HG02938 (cell line): ENCODE measurements around the gene LAMB1.
"Not testable (repeated sequence)": the region's sequence is repeated elsewhere in the genome, so short reads cannot be mapped to it uniquely, and the experiment has no call there.

Experiments
- ATAC-seq: cut with Tn5 transposase; IDR thresholded peaks from one replicate; pipeline ENCODE4 v1.9.1; 2021; ENCODE audit warnings: mild to moderate bottlenecking, moderate library complexity; ENCODE audit not compliant: unreplicated experiment

LAMB1 gene

DNA sequence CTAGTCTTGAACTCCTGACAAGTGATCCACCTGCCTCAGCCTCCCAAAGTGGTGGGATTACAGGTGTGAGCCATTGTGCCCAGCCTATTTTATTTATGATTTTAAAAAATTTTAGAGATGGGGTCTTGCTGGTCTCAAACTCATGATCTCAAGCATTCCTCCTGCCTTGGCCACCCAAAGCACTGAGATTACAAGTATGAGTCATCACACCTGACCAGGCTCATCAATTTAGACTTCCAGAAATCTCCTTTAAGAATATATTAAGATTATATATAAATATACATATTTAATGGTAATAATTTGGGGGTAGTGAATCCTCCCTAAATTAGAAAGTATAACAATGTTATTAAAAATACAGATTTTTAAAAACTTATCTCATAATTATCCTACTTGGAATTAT, 29.1 kb downstream of the LAMB1 start:
- no peak for ATAC-seq

DNA sequence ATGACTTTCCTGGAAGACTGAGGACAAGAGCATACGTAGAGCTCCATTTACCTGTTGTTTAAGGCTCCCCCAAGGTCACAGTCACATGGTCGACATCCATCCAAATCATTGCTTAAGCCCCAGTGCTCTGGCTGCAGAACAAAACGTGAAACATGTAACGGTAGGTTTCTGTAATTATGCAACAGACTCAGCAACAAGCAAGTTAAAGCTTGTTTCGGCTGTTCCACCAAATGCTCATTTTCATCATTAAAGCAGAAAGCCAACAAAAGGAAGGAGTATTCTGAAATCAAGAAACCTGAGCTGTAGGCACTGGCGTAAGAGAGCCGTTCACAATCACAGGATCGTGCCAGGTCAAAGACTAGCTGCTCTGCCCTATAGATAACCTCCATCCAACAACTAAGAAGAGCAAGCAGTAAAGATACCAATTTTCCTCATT, 30.0 kb downstream of the LAMB1 start:
- no peak for ATAC-seq

DNA sequence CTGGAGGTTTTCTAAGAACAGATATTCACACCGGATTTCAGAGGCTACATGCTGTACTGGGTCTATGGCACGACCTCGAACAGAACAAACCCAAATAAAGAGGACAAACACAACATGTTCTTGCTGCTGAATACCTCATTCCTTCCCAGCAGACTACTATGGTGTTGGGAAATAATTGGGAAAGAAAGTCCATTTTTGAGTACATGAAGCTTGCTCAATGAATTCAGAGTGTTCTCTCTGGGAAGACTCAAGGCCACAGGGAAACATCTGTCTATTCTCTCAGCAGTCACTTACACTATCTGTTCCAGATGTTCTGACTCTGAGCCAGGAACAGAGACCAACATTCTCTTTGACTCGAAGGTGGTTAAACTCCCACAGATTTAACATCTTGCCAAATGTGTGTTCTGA, 30.9 kb downstream of the LAMB1 start:
- no peak for ATAC-seq

DNA sequence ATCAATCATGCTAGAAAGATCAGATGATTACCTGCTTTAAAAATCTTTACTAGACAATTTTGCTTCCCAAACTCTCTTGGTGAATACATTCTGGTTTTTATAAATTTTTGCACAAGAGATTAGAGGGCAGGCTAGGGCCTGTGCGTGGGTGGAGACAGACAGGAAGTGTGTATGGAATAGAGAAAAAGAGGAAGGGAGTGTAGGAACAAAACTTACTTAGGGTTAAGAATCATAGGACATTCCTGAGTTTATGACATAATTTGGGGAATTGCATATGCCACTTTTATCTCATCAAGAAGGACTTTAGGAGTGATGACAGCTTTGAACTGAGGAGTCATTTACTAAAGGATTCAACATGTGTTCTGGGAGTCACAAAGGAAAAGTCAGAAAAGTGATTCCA, 31.3 kb downstream of the LAMB1 start:
- ATAC-seq = no peak

DNA sequence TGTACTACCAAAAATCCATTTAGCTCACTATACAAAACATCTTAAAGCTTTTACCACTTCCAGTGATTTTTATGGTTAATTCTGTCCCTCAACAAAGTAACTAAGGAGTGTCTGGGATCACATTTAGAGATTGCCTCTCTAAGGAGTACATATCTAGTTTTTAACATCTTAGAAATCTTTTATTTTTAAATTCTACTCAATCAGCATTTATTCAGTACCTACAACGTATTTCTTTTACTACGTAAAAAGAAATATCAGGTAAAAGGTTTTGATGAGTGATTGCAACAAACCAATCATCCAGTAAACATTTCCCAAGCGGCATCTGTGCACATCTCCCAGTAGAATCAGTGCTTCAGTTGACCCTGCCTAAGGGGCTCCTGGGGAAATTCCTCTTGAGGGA, 31.9 kb downstream of the LAMB1 start:
- ATAC-seq = no peak

DNA sequence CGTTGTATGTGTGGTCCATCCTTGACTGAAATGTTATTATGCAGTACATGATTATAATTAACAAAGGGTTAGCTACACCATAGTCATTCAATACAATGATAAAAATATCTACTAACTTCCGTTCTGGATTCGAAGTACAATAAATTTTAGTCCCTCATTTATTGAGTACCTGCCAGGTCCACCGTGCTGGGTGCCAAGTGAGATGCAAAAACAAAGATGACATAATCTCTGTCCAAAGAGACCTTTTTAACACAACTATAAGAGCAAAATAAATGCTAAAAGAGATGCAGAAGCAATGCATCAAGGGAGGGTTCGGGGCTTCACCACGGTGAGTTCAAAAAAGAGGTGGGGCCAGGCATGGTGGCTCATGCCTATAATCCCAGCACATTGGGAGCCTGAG, 33.1 kb downstream of the LAMB1 start:
- ATAC-seq = no peak

DNA sequence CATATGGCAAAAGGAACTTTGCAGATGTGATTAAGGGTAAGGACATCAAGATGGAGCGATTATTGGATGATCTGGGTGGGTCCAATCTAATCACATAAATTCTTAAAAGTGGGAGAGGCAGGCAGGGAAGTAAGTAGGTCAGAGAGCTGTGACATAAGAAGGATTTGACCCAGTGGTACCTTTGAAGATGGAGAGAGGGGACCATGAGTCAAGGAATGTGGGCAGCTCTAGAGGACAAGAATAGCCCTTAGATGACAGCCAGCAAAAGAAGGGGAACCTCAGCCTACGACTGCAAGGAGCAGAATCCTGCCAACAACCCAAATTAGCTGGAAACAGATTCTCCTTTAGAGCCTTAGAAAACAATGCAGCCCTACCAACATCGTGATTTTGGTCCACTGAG, 34.5 kb downstream of the LAMB1 start:
- no peak for ATAC-seq

DNA sequence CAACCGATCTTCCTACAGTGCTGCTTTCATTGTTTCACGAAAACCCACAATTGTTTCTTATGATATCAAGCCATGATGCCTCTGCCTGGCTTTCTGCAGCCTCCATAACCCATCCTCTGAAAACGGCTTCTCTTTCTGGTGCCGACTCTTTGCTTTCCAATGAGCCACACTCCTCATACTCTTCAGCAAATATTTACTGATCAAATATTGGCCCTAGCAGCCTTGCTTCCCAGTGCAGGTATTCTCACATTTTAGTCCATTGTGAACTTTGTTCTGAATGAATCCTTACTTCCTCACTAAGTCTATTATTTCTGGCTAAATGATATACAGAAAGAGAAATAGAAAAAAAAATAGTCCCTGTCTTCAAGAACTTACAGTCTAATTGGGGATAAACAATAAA, 35.5 kb downstream of the LAMB1 start:
- ATAC-seq = no peak

DNA sequence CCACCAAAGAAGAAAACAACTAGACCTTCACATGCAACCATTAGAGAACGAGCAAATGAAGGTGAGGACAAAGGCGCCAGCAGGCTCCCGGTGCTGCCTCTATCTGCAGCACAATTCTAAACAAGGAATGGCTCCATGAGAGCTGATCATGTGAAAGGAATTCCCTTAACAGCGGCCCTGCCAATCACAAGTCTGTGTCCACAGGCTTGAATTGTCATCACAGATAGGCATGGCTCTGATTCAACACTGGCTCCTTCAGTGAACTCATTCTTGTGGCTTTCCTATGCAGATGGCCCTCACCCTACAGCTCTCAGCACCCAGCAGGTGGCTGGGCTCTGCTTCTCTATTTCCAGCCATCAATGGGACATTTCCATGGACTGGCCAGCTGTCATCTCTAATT, 36.2 kb downstream of the LAMB1 start:
- ATAC-seq = no peak

DNA sequence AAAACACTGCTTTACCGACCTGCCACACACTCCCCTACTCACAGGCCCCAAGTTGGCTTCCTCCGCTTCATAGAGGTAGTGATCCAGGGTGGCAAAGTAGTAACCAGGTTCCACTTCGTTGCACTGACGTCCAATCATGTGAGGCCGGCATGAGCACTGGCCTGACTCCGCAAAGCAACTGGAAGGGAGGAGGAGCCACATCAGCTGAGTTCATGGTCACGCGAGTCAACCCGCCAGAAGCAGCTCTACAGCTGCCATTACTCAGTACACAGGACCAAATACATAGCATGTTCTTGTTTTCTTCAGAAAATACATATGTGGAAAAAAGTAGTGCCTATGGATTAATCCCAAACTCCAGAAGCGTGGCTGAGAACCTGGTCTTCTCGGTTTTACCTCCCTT, 38.5 kb downstream of the LAMB1 start:
- no peak for ATAC-seq

DNA sequence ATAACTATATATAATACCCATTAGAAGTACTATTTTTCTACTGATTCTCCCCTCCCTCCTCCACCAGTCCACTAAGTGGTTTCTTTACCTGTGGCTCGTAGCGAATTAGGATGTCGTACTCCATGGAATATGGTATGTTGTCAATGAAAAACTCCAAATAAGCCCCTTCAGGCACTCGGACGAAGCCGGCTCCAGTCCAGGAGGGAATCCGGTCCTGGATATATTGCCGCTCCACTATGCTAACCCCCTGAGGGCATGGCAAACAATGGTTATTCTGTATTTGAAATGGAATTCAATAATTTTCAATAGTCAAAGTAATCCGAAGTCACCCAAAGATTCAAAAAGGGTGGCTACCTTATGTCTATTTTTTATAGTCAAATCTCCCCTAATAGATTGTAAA, 40.1 kb downstream of the LAMB1 start:
- no peak for ATAC-seq

DNA sequence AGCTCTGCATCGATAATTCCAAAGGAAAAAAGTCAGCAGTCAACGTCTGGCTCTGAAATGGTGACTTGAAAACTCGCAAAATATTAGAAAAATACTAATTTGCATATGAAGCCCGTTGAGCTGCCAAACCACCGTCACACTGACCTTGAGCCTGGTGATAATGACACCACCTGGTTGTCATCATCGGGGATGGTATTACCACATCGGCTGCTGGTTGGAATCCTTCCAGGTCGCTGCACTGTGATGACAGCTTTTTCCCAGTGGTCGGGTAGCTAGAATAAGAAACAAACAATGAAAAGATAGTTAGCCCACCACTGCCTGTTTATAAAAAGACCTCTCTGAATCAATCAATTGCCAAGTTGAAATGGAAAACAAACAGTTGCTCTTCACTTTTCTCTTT, 41.6 kb downstream of the LAMB1 start:
- ATAC-seq = no peak

DNA sequence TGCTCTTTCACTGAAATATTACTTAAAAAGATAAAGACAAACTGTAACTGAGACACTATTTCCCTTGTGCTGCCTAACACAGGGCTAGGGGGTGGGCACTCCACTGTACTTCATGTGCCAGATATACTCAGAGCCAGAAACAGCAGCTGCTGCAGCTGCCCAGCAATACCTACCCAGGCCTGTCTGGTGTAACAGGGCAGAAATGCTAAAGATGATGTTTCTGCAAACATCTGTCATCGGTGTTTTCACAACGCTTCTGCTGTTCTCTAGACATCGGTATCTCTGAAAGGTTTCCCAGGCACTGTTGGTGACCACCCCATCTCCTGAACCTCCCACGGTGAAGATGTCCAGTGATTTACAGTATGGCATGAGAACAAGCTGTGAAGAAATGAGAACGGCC, 42.7 kb downstream of the LAMB1 start:
- no peak for ATAC-seq

DNA sequence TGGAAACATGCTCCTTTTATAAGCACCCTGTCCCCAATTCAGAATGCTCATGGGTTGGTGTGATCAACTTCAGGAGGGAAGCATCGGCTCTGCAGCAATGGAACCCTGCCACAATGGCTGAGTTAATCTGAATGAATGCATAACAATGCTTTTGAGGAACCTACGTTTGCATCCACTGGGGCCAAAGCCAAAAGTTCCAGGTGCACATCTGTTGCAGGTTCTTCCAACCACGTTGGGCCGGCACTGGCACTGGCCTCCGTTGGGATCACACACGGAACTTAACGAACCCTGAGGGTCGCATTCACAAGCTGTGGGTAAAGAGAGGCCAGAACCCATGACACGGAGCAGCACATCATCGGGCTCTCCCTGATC, 43.4 kb downstream of the LAMB1 start:
- no peak for ATAC-seq

DNA sequence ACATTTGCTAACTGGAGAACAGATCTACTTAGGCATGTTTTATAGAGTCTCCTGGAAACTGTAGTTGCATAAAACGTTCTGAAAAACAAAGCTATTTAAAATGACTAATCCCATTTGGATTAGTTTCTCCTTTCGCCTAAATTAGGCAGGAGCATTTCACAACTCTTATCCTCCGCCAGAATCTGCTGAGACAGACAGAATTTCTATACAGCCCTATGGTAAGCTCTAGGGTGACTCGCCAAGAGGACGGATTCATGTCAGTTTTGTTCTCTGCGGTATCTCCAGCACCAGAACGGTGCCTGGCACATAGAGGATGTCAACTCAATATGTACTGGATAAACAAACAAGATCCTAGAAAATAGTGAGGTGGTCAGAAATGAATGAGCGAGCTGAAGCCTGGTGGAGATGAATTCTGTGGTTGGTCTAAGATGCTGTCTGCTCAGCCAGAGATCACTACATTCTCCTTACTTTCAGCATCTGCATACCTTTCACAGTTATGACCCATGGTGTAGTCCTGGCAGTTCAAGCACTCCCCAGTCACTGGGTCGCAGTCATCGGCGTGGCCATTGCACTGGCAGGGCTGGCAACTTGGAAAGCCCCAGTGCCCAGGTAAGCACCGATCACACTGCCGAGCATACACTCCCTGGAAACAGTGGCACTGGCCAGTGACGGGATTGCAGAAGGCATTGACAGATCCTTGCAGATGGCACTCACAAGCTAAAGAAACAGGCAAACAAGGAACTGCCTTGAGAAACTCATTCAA, 44.0 kb downstream of the LAMB1 start:
- ATAC-seq = no peak

DNA sequence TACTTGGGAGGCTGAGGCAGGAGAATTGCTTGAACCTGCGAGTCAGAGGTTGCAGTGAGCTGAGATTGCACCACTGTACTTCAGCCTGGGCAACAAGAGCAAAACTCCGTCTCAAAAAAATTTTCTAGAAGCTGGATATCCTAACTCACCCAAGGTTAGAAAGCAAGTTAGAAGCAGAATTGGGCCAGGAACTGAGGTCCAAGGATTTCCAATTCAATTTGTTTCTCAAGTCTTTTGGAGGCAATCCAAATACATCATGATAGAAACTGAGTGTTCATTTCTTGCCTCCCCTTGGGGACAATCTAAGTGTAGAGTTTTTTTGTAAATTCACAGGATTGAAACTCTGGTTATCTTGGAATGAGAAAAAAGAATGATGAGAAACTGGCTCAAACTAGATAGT, 45.5 kb downstream of the LAMB1 start:
- no peak for ATAC-seq

DNA sequence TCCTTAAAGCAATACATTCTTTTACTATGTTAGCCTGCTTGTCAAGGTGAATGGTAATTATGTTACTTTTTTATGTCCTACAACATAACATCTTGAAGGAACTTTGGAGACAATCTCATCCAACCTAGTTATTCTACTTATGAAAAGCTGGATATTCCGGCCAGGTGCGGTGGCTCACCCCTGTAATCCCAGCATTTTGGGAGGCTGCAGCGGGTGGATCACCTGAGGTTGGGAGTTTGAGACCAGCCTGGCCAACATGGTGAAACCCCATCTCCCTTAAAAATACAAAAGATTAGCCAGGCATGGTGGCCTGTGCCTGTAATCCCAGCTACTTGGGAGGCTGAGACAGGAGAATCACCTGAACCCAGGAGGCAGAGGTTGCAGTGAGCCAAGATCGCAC, 46.0 kb downstream of the LAMB1 start:
- not testable (repeated sequence) for ATAC-seq

DNA sequence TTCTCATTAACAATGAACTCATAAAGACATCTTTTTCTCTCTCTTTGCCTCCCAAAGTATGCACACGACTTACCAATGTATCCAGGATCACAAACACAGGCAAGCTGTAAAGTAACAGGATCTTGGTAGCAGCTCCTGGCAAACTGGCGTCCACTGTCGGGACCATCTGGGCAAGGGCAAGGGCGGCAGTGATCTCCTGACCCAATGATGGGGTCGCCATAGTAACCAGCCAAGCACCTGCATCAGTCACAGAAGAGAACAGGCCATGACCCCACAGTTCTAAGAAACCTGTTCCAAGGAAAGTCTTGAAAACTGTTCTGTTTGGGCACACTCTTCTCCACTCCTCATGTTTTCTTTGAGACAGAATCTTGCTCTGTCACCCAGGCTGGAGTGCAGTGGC, 47.6 kb downstream of the LAMB1 start:
- no peak for ATAC-seq

DNA sequence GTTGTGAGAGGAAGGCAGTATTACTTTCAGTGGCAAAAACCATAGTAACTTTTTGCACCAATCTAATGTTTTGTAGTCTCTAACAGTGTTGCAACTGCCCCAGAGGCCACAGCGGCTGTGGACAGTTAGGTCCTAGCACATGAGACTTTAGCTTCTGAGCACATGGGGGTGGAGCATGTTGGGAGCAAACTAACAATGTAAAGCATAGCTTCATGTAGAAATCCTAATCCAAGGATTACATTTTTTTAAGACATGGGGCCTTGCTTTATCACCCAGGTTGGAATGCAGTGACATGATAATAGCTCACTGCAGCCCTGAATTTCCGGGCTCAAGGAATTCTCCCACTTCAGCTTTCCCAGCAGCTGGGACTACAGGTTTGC, 49.0 kb downstream of the LAMB1 start:
- ATAC-seq = no peak

DNA sequence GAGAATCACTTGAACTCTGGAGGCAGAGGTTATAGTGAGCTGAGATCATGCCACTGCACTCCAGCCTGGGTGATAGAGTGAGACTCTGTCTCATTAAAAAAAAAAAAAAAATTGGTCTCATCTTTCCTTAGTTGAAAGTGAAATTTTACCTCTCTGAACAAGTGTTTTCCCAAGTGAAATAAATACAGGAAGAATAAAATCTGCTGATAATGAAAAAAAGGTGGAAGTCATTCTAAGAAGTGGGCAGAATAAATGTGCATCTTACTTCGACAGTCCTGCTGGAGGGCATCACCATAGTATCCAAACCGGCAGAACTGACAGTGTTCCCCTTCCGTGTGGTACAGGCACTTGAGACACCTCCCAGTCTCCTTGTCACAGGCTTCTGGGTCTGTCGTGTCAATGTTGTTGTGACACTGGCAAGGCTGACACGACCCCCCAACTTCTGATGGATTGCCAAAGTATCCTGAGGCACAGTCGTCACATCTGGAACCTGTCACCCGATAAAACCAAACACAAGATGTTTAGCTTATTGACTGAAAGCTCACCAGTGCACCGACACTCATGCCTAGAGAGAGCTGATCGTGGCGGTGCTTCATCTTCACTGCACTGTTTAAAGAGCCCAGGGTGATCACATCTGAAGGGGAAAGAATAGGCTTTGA, 49.6 kb downstream of the LAMB1 start:
- ATAC-seq = no peak

DNA sequence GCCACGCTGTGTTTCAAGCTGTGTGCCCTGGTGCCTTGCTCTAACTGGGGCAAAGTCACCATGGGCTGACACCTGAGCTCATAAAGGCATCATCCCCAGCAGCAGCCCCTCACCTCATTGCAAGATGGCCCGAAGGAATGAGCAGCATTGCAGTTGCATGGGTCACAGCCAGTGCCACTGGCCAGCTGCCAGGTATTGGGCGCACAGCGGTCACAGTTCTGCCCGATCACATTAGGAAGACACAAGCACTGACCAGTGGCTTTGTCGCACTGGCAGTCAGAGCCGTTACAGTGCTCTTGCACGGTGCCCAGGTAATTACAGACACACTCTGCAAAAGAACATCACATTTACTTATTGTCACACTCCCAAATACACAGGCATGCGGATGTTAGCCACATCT, 51.1 kb downstream of the LAMB1 start:
- ATAC-seq = no peak

DNA sequence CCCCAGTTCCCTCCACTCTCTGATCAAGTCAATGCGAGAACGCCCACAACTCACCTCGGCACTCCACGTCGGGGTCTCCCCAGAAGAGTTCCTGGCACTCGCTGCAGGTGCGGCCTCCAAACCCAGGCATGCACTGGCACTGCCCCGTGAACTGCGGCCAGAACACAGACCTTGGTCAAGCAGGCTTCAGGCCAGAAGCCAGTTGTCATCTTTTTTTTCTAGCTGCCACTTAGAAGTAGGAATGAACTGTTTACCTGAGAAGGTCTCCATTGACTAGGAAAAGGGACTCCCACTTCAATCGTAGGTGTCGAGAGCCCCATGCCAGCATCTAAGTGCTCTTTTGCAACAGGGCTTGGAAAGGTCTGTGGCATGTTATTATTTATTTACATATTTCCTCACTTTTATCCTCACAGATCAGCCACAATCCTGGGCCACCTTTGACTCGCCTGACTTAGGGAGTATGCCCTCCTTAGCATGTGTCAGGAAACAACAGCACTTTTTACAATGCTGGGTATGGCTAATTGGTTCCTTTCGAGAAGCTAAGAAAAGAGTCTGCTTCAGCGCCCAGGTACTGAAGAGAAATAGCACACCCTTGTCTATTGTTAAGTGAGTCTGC, 51.7 kb downstream of the LAMB1 start:
- ATAC-seq = no peak
